GM12864 (cell line): ENCODE results near the gene SAT2.
A peak's percentile ranks its signal among the peaks of the same experiment; 100 is the strongest.
"Not testable (repeated sequence)": the region's sequence is repeated elsewhere in the genome, so short reads cannot be mapped to it uniquely, and the experiment has no call there.

Experiments used
- DNase-seq: peaks from one replicate; pipeline ENCODE4 v3.0.0-alpha.2; 2011; ENCODE audit warnings: low read depth
- H3K4me3 ChIP-seq: 2 replicates; pipeline ENCODE4 v1.5.1; 2011; ENCODE audit warnings: mild to moderate bottlenecking, low read depth, low read length, control low read depth
- TF ChIP-seq, protein P1 (sequence below): IDR thresholded peaks from 2 replicates; pipeline ENCODE4 v1.5.1; 2011; ENCODE audit warnings: low read depth, mild to moderate bottlenecking, moderate library complexity, low read length, control low read depth, inconsistent platforms; ENCODE audit errors: missing control alignments

The SAT2 gene

DNA sequence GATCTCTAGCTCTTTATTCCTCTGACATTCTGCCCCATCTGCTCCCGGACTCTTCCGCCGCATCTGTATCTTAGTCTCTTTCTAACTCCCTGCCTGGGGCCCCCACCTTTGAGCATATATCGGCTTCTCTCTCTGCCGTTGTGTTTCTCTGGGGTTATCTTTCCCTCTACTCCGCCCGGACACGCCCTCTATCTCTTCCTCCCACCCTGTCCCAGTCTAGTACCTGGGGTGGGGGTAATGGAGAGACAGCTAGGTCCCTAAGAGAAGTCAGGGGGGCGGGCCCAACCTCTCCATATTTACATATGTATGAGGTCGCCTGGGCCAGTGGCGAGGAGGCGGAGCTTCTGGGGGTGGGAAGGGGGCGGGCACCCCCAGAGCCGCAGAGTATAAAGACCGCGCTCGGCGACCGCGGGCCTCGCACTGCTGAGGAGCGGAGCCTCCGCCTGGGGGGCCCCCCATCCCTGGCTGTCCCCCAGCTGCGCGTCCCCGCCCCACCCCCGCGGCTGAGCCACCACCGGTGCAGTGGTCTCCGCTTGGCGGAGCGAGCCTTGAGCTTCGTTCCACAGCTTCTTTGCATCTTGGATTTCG lies 23.0 kb upstream of the SAT2 start, which contains the start of gene ATP1B2:
Gene ATP1B2 (plus strand): TSS at position 418 of the 588 bp plus-strand sequence. CDS start 593 bp downstream, outside the sequence.
- peak within 1 kb of the TSS; percentile 29; the same call in 1 of the 2 replicates for H3K4me3 ChIP-seq
- no peak for DNase-seq
- TF ChIP-seq, protein P1, sequence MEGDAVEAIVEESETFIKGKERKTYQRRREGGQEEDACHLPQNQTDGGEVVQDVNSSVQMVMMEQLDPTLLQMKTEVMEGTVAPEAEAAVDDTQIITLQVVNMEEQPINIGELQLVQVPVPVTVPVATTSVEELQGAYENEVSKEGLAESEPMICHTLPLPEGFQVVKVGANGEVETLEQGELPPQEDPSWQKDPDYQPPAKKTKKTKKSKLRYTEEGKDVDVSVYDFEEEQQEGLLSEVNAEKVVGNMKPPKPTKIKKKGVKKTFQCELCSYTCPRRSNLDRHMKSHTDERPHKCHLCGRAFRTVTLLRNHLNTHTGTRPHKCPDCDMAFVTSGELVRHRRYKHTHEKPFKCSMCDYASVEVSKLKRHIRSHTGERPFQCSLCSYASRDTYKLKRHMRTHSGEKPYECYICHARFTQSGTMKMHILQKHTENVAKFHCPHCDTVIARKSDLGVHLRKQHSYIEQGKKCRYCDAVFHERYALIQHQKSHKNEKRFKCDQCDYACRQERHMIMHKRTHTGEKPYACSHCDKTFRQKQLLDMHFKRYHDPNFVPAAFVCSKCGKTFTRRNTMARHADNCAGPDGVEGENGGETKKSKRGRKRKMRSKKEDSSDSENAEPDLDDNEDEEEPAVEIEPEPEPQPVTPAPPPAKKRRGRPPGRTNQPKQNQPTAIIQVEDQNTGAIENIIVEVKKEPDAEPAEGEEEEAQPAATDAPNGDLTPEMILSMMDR, result no peak

DNA sequence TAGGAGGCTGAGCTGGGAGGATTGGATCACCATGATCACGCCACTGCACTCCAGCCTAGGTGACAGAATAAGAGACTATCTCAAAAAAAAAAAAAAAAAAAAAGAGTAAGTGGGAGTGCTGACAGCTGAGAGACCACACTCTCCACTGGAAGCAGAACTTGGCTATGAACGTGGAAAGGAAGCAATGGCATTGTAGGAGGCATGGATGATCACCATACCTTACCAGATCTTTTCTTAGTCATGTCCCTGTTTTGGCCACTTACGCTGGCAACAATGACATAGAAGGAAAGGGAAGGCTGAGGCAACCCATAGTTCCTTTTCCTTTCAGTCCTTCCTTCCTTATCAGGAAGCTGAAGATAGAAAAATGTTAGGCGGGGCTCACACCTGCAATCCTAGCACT lies 19.4 kb upstream of the SAT2 start:
- DNase-seq, result no peak
- no peak overlapping the region for H3K4me3 ChIP-seq
- TF ChIP-seq, protein P1, result no peak

DNA sequence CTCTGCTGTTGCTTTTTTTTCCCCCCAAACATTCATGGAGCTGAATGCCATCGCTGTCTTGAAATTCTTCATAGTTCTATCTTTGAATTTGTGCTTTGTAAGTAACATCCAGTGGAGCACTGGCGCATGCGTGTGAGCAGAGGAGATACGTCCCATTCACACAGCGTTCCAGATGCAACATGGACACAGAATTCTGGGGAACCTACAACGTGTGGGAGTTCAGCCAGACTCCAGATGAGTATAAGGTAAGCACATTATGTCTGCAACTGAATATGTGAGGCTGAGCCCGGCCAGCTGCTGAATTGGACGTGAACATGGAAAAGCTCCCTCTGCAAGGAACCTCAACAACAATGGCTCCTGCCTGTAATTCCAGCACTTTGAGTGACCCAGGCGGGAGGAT lies 18.8 kb upstream of the SAT2 start:
- H3K4me3 ChIP-seq, result no peak overlapping the region
- DNase-seq, result no peak
- TF ChIP-seq, protein P1, result no peak

DNA sequence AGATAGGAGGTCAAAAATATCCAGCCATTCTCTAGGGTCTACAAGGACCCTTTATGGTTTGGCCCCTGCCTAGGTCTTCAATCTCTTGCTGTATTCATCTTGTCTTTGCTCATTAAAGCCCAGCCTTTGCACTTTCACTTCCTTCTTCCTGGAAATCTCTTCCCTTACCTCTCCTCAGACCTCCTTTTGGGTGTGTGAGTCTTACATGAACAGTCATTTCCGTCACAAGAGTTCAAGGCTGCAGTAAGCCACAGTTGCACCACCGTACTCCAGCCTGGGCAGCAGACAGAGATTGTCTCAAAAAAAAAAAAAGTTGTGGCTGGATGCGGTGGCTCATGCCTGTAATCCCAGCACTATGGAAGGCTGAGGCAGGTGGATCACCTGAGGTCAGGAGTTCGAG lies 17.2 kb upstream of the SAT2 start:
- H3K4me3 ChIP-seq, result no peak overlapping the region
- DNase-seq, result no peak
- TF ChIP-seq, protein P1, result no peak

DNA sequence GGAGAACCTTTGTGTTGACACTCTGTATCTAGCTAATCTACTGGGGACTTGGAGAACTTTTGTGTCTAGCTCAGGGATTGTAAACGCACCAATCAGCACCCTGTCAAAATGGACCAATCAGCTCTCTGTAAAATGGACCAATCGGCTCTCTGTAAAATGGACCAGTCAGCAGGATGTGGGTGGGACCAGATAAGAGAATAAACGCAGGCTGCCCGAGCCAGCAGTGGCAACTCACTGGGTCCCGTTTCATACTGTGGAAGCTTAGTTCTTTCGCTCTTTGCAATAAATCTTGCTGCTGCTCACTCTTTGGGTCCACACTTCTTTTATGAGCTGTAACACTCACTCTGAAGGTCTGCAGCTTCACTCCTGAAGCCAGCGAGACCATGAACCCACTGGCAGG lies 14.0 kb upstream of the SAT2 start:
- DNase-seq, H3K4me3 ChIP-seq: not testable (repeated sequence)

DNA sequence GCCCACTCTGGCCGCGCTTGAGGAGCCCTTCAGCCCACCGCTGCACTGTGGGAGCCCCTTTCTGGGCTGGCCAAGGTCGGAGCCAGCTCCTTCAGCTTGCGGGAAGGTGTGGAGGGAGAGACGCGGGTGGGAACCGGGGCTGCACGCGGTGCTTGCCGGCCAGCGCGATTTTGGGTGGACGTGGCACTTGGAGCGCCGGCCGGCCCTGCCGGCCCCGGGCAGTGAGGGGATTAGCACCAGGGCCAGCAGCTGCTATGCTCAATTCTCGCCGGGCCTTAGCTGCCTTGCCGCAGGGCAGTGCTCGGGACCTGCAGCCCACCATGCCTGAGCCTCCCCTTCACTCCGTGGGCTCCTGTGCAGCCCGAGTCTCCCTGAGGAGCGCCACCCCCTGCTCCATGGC lies 13.2 kb upstream of the SAT2 start:
- TF ChIP-seq, protein P1, result no peak
- DNase-seq, result no peak
- no peak overlapping the region for H3K4me3 ChIP-seq

DNA sequence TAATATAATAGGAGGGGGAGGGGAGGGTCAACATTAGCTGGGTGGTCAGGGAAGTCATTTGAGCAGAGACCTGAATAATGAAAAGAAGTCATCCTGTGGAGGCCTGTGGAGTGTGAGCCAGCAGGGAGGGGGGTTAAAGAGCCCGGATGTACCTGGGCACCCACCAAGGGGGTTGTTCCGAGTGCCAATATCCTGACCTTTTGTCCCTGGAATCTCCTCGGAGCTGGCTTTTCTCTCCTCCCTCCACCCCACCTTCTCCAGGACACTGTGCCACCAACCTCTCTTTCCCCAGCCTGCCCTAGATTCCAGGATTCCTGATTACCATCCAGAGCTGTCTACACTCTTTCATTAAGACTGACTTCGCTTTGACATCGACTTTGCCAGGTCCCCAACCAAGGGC lies 8.5 kb upstream of the SAT2 start:
- H3K4me3 ChIP-seq, result no peak overlapping the region
- TF ChIP-seq, protein P1, result no peak
- no peak for DNase-seq
